AG20443 (cell line): ENCODE measurements around the gene STARD6.
A peak's percentile ranks its signal among the peaks of the same experiment; 100 is the strongest.
"Not testable (repeated sequence)": the region's sequence is repeated elsewhere in the genome, so short reads cannot be mapped to it uniquely, and the experiment has no call there.

Source experiments
- DNase-seq: peaks from one replicate; pipeline ENCODE4 v3.0.0; 2012; ENCODE audit warnings: low spot score, mixed read lengths

The STARD6 gene

DNA sequence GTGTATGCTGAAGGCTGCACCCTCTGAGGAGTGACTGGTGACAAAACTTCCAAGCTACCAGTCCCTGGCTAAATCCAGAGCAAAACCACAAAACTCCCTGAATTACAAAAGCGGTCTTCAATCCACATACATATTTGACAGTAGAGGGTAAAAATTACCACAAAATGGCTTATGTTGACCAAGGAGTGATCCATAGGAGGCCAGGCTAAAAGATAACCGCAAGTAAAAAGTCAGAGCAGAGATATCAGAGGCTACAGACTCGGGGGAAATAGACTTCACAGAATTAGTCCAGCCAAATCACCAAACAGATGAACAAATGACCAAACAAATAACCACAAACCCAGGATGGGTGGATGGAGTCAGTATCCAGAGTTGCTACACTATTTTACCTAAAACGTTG lies 19.4 kb downstream of the STARD6 start:
- no peak for DNase-seq

DNA sequence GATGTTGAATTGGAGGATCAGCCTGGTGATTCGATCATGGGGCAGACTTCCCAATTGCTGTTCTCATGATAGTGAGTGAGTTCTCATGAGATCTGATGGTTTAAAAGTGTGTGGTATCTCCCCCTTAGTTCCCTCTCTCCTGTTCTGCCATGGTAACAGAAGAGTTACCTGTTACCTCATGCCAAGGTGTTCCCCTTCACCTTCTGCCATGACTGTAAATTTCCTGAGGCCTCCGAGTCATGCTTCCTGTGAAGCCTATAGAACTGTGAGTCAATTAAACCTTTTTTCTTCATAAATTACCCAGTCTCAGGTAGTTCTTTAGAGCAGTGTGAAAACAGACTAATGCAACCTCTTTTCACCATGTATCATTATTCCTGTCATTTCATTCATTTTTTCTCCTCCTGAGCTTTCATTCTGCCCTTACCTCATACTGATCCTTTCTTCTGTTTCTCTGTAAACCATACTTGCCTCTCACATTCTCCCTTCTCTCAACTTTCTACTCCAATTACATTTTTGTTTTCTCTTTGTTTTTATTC lies 22.0 kb downstream of the STARD6 start:
- DNase-seq: no peak

DNA sequence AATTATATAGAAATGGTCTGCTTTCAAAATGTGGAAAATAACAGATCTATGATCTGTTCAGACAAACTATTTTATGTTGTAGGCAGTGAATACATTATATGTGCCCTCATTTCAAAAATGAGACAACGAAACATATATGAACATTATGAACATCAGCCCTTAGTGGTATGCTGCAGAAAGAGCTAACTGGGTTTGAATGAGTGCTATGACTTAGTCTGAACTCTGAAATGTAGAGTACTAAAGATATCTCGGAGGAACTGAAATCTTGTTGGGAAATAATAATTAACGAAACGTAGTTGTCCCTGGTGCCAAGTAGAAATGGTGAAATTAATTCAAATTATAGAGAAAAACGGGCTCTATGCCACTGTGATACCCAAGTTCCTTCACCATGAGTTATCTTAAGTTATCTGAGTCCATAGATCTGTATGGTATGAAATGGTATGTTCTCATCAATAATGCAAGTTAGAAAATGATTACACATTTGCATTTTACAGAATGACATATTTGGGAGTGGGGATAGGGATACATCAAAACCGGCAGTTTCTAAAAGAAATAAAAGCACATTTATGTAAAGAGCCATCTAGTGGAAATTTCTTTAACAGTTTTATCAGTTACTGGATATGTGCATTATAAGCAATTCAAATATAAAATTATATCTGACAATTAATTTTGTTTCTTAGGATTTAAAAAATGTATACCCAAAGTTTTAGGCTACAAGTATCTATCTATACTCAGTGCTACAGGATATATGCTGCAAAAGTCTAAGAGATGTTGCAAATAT lies 26.7 kb downstream of the STARD6 start:
- DNase-seq: no peak

DNA sequence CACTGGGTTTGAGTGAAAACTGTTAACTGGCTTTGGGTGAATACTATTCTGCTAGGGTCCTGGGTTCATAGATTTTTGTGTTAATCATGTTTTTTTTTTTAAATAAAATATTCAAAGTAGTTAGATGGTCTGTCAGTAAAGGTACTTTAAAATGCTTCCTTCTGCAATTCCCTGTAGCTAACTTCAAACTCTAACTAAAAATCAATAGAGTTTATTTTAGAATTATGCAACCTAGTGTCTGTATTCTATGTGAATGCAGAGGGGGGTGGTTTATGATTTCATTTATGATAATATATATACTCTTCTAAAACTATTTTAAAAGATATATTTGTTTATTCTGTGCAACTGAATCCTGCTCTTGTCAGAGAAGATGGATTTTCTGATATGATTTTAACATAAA lies 27.9 kb downstream of the STARD6 start:
- no peak for DNase-seq

DNA sequence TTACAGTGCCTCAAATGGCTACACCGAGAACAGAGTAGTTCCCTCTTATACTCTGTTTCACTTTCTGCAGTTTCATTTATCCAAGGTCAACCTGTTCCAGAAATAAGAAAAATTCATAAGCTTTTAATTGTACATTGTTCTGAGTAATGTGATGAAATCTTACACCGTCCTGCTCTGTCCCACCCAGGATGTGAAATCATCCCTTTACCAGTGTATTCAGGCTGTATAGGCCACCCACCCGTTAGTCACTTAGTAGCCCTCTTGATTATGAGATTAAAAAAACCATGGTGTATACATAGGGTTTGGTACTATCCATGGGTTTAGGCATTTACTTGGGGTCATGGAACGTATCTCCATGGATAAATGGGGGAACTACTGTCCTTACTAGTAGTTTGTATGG lies 29.8 kb downstream of the STARD6 start:
- no peak for DNase-seq

DNA sequence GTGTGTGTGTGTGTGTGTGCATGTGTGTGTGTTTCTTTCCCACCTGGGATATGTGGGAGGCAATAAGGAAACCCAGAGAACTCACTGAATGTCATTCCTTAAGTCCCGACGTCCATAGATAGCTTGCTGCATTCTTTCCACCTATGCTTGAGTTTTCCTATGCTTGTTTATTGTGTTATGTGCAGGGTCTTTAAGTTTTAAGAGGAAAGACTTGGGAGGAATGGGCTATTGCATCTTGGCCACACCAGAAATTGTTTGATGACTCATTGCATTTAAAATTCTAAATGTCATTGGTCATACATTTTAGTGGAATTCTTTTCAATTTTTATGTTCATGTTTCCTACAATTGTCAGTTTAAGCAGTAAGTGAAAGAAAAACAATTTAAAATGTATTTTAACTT lies 33.7 kb downstream of the STARD6 start:
- DNase-seq: no peak

DNA sequence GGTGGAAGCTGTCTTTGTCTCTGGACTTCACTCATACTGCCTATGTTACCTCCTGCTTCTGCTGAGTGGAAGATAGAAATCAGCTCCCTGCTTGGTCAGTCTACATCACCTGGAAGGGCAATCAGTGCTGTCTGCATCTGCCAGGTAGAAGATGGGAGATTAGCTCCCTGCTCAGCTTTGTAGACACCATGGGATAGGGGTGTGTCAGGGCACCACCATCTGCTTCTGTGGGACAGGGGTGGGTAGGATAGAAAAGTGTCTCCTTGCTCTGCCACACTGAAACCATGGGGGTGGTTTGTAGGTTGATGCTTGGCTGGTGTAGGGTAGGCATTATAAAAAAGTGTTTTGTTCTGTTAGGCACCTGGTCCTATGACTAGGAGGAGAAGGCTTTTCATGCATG lies 34.1 kb downstream of the STARD6 start:
- no peak for DNase-seq

DNA sequence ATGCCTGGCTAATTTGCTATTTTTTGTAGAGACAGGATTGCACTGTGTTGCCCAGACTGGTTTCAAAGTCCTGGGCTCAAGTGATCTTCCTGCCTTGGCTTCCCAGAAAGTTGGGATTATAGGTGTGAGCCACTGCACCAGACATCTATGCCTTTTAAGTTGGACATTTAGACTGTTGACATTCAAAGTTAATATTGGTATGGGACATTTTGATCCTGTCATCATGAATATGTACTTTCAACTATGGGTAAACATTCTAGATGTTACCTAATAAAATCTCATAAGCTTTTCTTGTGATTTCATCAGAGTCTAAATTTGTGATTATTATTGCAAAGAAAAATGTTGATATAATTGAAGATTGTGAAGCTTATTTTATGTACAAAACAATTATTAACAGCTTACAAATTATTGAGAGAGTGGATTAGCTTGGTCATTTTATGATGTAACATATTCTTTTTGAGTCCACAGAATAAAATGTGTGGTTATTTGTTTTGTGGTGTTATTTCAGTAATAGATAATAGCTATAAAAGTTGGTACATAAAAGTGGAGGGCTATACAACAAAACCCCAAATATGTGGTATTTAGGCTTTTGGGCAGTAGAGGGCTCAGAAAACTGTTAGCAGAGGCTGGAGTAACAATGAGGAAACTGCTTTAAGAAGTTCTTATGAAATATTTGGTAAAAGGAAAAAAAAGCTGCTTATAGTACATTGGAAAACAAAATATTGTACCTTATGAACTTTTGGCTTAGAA lies 41.4 kb downstream of the STARD6 start:
- no peak for DNase-seq

DNA sequence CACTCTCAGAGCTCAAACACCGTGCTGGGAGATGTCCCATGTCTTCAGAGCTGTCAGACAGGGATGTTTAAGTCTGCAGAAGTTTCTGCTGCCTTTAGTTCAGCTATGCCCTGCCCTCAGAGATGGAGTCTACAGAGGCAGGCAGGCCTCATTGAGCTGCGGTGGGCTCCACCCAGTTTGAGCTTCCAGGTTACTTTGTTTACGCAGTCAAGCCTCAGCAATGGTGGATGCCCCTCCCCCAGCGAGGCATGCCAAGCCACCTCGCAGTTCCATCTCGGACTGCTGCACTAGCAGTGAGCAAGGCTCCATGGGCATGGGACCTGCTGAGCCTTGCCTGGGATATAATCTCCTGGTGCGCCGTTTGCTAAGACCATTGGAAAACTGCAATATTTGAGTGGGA lies 48.1 kb downstream of the STARD6 start:
- DNase-seq: not testable (repeated sequence)

DNA sequence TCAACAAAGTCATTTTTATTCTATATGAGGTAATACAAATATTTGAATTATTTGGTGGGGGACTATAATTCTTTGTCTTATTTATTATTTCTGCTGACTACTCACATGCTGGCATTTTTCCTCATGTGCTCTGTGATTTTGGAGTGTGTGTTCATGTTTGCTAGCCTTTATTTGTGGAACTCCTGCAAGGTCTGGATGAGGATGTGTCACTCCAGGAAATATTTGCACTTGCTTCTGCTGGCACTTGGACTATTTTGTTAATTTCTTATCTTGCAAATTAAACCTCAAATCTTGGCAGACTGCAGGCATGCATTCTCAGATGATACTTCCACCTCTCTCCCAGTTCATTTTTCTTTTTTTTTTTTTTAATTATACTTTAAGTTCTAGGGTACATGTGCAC lies 54.2 kb downstream of the STARD6 start:
- no peak for DNase-seq

DNA sequence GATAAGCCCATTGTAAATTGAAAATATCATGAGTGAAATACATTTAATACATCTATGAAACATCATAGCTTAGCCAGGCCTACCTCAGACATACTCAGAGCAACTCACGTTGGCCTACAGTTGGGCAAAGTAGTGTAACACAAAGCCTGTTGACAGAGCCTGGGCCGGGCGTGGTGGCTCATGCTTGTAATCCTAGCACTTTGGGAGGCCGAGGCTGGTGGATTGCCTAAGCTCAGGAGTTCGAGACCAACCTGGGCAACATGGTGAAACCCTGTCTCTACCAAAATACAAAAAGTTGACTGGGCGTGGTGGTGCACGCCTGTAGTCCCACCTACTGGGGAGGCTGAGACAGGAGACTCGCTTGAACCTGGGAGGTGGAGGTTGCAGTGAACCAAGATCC lies 58.7 kb downstream of the STARD6 start:
- not testable (repeated sequence) for DNase-seq

DNA sequence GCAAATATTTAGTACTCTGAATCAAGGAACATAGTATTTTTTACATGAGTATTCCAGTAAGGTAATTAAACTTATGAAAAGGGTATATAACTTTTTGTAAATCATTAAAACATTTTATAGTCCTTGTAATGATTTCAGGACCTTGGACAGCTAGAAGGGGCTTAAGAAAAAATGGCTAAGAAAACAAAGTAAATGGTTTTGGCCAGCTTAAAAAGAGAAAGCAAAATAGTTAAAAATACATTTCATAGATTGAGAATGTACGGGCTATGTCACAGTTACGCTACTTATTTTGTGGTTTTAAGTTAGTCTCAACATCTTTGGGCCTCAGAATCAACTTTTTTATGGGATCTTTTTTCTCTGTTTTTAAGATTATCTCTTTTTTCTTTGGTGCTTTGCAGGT lies 61.6 kb downstream of the STARD6 start:
- no peak for DNase-seq

DNA sequence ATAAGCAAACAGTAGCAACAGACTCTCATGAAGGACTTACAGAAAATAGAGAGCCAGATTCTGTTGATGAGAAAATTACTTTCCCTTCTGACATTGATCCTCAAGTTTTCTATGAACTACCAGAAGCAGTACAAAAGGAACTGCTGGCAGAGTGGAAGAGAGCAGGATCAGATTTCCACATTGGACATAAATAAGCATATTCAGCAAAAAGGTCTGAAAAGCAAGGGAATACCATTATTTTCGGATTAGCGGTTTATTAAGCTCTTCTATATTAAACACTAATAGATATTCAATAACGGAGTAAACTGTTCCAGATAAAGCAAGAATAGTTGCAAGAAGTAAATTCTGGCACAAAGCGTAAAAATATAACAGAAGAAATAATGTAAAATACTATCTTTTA lies 63.4 kb downstream of the STARD6 start:
- DNase-seq: no peak

DNA sequence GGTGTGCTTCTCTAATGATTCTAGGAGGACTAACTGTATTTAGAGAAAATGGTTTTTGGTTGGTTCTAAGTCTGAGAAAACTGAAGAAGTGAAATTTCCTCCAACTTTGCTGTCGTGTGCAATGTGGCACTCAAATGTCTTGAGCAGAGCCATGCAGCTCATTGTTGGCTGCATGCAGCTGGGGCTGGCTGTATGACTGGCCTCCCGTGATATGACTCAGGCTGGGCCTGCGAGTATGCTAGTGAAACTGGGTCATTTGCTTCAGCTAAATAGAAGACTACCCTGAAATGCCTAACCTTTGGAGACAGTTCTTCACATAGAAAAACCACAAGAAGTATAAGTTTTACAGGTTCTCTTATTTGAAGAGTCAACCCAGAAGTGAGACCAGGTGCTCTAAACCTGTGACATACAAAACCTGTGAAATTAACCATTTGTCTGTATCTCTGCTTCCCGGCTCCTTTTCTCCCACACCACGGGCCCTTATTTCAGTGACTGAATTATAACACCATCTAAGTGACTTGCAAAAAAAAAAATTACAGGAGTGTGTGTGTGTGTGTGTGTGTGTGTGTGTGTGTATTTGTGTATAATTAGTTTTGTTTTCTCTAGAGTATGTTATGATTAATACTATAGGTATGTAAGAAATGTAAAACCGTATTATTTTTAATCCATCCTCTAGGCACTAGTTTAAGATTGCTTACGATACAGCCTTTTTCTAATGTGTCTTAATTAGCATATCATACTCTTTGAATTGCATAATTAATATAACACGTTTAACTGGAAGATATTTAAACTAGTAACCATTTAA lies 72.5 kb downstream of the STARD6 start:
- DNase-seq: peak; percentile 87

DNA sequence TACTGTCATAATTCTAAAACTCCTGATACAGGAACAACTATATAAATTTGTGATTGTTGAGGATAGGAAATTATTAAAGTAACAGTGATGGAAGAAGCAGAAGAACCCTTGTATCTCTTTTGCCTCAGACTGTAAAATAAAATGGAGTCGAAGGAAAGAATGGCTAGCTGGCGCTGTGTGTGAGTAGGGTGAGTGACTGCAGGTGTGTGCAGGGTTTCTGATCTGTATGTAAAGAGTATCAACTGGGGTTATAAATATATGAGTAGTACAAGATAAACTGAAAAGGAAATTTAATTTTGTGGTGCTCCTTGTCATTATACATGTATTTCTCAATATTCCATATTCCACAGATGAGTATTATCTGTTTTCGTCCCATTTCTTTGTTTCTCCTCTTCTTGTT lies 73.1 kb downstream of the STARD6 start:
- DNase-seq: no peak

DNA sequence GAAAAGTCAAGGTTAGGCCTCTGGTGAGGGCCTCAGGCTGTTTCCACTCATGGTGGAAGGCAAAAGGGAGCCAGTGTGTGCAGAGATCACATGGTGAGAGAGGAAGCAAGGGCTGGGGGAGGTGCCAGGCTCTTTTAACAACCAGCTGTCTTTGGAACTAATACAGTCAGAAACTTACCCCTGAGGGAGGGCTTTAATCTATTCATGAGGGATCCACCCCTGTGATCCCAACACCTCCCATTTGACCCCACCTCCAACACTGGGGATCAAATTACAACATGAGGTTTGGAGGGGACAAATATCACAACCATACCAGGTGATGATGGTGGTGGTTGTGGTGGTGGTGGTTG lies 77.5 kb downstream of the STARD6 start:
- DNase-seq: no peak

DNA sequence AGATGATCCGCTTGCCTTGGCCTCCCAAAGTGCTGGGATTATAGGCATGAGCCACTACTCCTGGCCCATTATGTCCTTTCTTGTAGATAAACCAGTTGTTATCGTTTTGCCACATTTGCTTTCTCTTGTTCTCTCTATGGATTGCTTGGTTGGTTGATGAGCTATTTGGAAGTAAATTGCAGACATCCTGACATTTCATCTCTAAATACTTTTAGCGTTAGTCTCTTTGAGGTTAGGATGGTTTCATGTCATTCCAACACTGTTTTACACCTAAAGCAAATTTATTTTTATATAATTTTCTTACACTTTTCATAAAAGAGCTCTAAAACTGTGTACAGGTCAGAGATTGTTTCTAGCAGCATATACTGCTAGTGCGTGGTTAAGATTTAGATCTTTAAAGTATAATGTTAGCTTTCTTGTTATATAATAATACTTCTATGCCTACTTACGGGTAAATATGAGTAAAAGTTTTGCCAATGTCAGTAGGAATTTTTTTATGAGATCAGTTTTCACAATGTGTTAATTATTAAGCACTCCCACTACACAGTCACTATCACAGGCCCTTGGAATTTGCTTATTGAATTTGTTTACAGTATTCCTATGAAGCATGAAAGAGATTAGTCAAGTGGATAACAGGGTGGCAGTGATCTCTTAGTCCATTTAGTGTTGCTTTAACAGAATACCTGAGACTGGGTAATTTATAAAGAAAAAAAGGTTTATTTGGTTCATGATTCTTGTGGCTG lies 78.0 kb downstream of the STARD6 start:
- DNase-seq: no peak

DNA sequence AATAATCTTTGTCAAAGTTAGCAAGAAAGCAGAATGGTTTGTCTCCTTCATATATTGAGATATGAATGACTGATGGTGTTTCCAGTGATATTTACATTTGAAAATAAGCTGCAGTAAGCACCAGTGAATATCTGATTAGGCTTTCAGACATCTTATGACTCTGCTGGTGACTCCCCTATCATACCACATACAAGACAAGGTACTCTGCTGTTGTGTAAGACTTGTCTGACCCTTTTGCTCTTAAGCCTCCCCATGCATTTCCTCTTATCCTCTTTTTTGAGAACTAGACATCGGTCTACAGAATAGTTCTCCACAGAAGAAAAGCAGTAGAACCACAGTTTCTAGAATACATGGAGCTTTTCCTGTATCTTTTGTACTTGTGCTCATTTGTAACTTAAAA lies 79.0 kb downstream of the STARD6 start:
- DNase-seq: no peak

DNA sequence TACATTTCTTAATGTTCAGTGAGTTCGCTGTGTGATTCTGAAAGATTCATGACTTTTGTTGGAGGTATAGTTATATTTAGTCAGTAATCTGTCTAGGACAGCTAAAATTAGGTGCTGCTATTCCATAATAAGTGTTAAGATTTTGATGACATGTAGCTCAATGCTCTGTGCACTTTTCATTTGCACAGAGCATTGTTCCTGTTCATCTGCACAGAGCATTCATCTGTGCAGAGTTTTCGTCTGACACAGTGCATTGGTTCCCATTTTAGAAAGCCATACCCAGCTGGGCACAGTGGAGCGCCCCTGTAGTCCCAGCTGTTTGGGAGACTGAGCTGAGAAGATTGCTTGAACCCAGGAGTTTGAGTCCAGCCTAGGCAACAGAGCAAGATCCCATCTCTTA lies 79.8 kb downstream of the STARD6 start:
- no peak for DNase-seq
